Adrenal gland (tissue), 12 donors: ENCODE results near the gene ZNF691. TPM values are rescaled to one million over a fixed set of nuclear protein-coding genes. Genes with fewer than 3 reads are reported as not detected.

Source experiments
- DNase-seq, 7 donors: peaks; one replicate each; pipeline ENCODE4 v3.0.0-alpha.2; 2019 to 2020
- H3K27ac ChIP-seq, 5 donors: fragments of 200-600 bp; sonication (generic) in 4 of 5; 1 replicate in 3 of 5; 2 replicates in 2 of 5; pipeline versions ENCODE4 v1.5.1 to v1.8.0; 2016 to 2020; ENCODE audit warnings: mild to moderate bottlenecking in 1 of 5
- H3K27me3 ChIP-seq: fragments of 200-600 bp; 2 replicates; pipeline ENCODE4 v1.8.0; 2021
- H3K36me3 ChIP-seq, 2 donors: fragments of 200-600 bp; replicated peaks in 1 of 2; 1 replicate in 1 of 2; 2 replicates in 1 of 2; pipeline versions ENCODE4 v1.5.1 to v1.8.0; 2018 to 2022
- H3K4me1 ChIP-seq, 2 donors: fragments of 200-600 bp; replicated peaks in 1 of 2; 1 replicate in 1 of 2; 2 replicates in 1 of 2; pipeline versions ENCODE4 v1.5.1 to v1.8.0; 2018 to 2021
- H3K4me3 ChIP-seq, 4 donors: fragments of 200-600 bp; sonication (generic) in 3 of 4; one replicate each; pipeline ENCODE4 v1.5.1; 2016 to 2018
- H3K9me3 ChIP-seq, 3 donors: fragments of 200-600 bp; sonication (generic) in 1 of 3; replicated peaks in 1 of 3; 1 replicate in 2 of 3; 2 replicates in 1 of 3; pipeline versions ENCODE4 v1.5.1 to v1.8.0; 2016 to 2021
- POLR2A ChIP-seq, 2 donors: fragments of 450-650 bp; IDR thresholded peaks; one replicate each; pipeline ENCODE4 v1.6.1; 2017; ENCODE audit warnings: antibody characterized with exemption in 2 of 2, mild to moderate bottlenecking in 2 of 2, moderate library complexity in 1 of 2
- WGBS, 4 donors: extraction: QIAGEN DNeasy Blood & Tissue Kit in 2 of 4; methylation state at CpG; one replicate each; pipeline versions ENCODE4 v1.1.5 to v1.1.7; 2013 to 2017; 5-methylcytosine and 5-hydroxymethylcytosine counted together
- intact Hi-C, 2 donors: fragments of 100-400 bp; cut with DNase I; formaldehyde crosslinking; loops; one replicate each; pipeline versions ENCODE4 v1.14.1 to v1.15.0; 2022 to 2023
- polyA plus RNA-seq, 3 donors: library from polyadenylated mRNA; stranded (reverse); fragments of 200-250 nt in 2 of 3; fragments of 350-450 nt in 1 of 3; fragmentation: Illumina TruSeq in 1 of 3; extraction: RNeasy Lipid Tissue Mini Kit (QIAGEN cat#74804) in 1 of 3; gene quantifications; one replicate each; pipeline ENCODE4 v1.2.3, GENCODE V29; 2013 to 2014
- total RNA-seq, 9 donors: library from RNA; depleted of rRNA in 4 of 9; stranded (reverse); fragments of >200 nt in 4 of 9; fragments of 120-200 nt in 1 of 9; fragmentation: NEBNext Ultra II Directional in 1 of 9; extraction: Animal tissue kit (Norgen Biotek cat#: 25700) in 1 of 9; gene quantifications; one replicate each; pipeline versions ENCODE4 v1.1.0 to v1.2.4, GENCODE V29; 2013 to 2023
- TF ChIP-seq, protein P1 (sequence below), 6 experiments: fragments of 450-650 bp in 4 of 6; fragments of 200-600 bp in 2 of 6; sonication (generic) in 1 of 6; IDR thresholded peaks; 1 replicate in 5 of 6; 2 replicates in 1 of 6; pipeline versions ENCODE4 v1.5.1 to v1.8.0; 2016 to 2021; ENCODE audit warnings: antibody characterized with exemption in 6 of 6, mild to moderate bottlenecking in 2 of 6, moderate library complexity in 1 of 6
- donor health status: healthy with polysubstance abuse.
- donor health status: Bipolar disorder and iron deficiency.
- donor health status: DM: yes; HTN: yes; CAD: no.
- donor health status: DM: no; HTN: no; CAD: no.
- donor health status: DM: no; HTN: no; CAD: no.
- donor health status: DM: yes; HTN: yes; CAD: no.

ZNF691 gene
- total and polyA plus RNA-seq, 12 donors = 7.6 to 23.6 (median 14.6) TPM

DNA sequence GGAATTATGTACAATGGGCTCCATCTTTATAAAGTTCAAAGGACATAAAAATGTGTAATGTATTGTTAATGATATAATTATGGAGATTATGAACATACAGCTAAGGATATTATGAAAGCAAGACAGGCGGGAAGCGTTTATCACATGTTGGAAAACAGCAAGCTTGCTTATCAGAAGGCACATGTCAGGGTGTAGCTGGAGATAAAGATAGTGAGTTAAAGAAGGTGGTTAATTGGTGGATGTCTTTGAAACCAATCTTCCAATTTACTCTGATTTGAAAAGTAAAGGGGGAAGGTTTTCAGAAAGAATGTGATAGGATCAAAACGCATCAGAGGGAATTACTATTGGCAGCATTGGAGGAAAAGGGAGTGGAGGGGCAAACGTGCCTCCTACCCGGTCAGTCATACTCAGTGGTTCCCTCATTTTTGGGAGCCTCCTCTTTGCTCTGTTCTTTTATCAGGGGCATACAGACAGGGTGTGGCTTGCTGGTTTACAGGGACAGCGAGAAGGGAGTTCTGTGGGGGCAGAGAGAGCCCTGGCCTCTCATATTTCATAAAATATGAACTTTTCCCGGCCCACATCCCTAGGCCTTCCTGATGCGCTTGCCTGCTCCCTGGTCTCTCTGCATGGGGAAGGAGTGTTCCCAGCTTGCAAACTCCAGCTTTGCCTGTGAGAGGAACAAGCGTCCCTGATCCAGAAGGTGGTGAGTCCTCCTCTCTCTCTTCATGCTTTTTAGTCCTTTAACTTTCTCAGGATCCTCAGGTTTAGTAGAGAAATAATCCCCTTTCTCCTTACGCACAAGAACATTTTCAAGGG, 21.2 kb upstream of the ZNF691 start:
- DNase-seq = no peak
- peaks cover 14 to 17% of the 10 kb centered on the region in 2 donors for H3K4me1 ChIP-seq
- 81 to 87% (median 83%) methylated on average over 10 of the region's 10 CpGs for WGBS, 4 donors
- TF ChIP-seq, protein P1, sequence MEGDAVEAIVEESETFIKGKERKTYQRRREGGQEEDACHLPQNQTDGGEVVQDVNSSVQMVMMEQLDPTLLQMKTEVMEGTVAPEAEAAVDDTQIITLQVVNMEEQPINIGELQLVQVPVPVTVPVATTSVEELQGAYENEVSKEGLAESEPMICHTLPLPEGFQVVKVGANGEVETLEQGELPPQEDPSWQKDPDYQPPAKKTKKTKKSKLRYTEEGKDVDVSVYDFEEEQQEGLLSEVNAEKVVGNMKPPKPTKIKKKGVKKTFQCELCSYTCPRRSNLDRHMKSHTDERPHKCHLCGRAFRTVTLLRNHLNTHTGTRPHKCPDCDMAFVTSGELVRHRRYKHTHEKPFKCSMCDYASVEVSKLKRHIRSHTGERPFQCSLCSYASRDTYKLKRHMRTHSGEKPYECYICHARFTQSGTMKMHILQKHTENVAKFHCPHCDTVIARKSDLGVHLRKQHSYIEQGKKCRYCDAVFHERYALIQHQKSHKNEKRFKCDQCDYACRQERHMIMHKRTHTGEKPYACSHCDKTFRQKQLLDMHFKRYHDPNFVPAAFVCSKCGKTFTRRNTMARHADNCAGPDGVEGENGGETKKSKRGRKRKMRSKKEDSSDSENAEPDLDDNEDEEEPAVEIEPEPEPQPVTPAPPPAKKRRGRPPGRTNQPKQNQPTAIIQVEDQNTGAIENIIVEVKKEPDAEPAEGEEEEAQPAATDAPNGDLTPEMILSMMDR (IDR thresholded peaks at IDR 0.05) = no peak
- TF ChIP-seq POLR2A (IDR thresholded peaks at IDR 0.05) = no peak
- H3K36me3 ChIP-seq = no peaks in the 10 kb centered on the region
- H3K4me3 ChIP-seq = no peak overlapping the region
- H3K27ac ChIP-seq = no peak overlapping the region
- H3K27me3 ChIP-seq = no peaks in the 10 kb centered on the region
- H3K9me3 ChIP-seq = no peaks in the 10 kb centered on the region
- intact Hi-C loops = no loop called here

DNA sequence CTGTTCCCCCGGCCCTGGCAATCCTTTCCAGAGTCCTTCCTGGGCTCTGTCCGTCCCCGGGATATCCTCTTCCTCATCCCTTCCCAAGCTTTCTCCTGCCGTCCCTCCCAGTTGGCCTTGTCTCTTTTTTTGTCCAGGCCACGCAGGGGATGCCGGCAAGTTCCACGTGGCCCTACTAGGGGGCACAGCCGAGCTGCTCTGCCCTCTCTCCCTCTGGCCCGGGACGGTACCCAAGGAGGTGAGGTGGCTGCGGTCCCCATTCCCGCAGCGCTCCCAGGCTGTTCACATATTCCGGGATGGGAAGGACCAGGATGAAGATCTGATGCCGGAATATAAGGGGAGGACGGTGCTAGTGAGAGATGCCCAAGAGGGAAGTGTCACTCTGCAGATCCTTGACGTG, 15.8 kb upstream of the ZNF691 start:
- no peak overlapping the region for H3K4me3 ChIP-seq
- no peaks in the 10 kb centered on the region for H3K36me3 ChIP-seq
- no peak for DNase-seq
- intact Hi-C loops = no loop called here
- 91 to 92% (median 91%) methylated on average over 16 to 17 of the region's 17 CpGs for WGBS, 4 donors
- H3K27ac ChIP-seq = no peak overlapping the region
- no peaks in the 10 kb centered on the region for H3K4me1 ChIP-seq
- no peak for TF ChIP-seq POLR2A (IDR thresholded peaks at IDR 0.05)
- TF ChIP-seq, protein P1 (IDR thresholded peaks at IDR 0.05) = no peak
- no peaks in the 10 kb centered on the region for H3K9me3 ChIP-seq
- no peaks in the 10 kb centered on the region for H3K27me3 ChIP-seq

DNA sequence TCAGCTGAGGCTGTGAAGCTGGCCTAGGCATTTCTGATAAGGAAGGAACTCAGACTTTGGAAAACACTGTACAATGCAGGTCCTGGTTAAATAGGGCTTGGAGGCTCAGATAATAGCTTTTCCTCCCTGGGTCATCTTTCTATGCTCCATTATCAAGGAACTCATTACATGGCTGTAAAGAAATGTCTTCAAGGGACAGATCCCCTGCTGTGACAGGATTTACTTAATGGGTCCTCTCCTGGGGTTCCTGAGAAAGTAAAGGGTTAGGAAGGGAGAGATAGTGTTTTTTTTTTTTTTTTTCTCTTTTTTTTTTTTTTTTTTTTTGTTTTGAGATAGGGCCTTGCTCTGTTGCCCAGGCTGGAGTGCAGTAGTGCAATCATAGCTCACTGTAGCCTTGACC, 15.1 kb upstream of the ZNF691 start:
- TF ChIP-seq, protein P1 (IDR thresholded peaks at IDR 0.05) = no peak

DNA sequence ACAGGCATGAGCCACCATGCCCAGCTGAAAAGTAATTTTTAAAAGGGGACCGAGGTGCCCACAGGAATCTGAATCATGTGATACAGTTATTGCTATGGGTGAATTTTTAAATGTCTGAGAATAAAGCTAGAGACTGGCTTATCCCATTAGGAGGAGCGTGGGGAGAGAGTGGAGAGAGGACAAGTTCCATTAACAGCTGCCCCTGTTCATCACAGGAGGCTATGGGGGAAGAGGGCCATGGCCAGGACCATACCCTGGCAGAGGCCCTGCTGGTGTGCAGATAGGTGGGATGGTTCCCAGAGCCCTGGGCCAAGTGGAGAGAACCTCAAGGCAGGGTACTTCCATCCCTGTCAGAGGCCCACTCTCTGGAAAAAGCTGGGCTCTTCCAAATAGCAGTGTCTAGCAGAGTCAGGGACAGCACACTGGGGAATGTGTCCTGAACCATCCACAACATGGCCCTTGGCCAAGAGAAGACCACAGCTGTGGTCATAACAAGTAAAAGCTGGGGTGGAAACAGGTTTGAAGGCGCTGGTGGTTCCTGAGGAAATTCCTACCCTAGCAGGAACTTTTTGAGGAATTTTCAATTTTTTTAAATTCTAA, 13.7 kb upstream of the ZNF691 start:
- no peaks in the 10 kb centered on the region for H3K4me1 ChIP-seq
- H3K27ac ChIP-seq = no peak overlapping the region
- WGBS, 4 donors = 83 to 97% (median 96%) methylated on average over 3 of the region's 3 CpGs
- H3K4me3 ChIP-seq = no peak overlapping the region
- TF ChIP-seq, protein P1 (IDR thresholded peaks at IDR 0.05) = no peak
- no peak for TF ChIP-seq POLR2A (IDR thresholded peaks at IDR 0.05)
- no peaks in the 10 kb centered on the region for H3K27me3 ChIP-seq
- DNase-seq = no peak
- H3K36me3 ChIP-seq = no peaks in the 10 kb centered on the region
- no peaks in the 10 kb centered on the region for H3K9me3 ChIP-seq
- intact Hi-C loops = no loop called here

More for the DNA sequence above, 15.1 kb upstream of the ZNF691 start:
- intact Hi-C loops = no loop called here
- no peak for DNase-seq
- no peak overlapping the region for H3K4me3 ChIP-seq
- no peaks in the 10 kb centered on the region for H3K36me3 ChIP-seq
- H3K27me3 ChIP-seq = no peaks in the 10 kb centered on the region
- H3K27ac ChIP-seq = no peak overlapping the region
- H3K9me3 ChIP-seq = no peaks in the 10 kb centered on the region
- no peaks in the 10 kb centered on the region for H3K4me1 ChIP-seq
